ENCODE data around the gene PEDS1.
"Not testable (repeated sequence)": the region's sequence is repeated elsewhere in the genome, so short reads cannot be mapped to it uniquely, and the experiment has no call there.

Gene PEDS1

DNA sequence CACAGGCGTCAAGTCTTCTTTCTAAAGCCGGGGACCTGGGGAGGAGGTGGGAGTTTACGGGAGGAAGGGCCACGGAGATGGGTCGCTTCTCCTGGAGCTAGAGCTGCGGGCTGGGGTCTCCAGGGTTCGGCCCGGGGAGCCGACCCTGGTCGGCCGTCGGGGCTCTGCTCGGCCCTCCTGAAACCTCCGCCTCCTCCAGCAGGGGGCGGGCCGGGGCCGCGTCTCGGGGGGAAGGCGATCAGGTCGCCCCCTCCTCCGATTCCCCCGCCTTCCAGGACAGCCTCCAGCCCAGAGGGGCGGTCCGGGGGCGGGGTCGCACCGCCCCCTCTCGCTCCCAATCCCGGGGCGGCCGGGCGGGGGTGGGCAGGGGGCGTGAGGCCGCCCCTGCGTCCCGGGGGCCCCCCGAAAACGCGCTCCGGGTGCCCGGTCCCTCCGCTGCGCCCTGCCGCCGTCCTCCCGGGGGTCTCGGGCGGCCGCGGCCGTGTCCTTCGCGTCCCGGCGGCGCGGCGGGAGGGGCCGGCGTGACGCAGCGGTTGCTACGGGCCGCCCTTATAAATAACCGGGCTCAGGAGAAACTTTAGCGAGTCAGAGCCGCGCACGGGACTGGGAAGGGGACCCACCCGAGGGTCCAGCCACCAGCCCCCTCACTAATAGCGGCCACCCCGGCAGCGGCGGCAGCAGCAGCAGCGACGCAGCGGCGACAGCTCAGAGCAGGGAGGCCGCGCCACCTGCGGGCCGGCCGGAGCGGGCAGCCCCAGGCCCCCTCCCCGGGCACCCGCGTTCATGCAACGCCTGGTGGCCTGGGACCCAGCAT is 36.9 kb upstream of the PEDS1 start, which contains the start of gene CEBPB:
Gene CEBPB, plus strand, starts transcription at position 580 of the 814 bp plus-strand sequence. Its CDS starts 204 bp downstream, at position 784.
- peak; percentile 90 for DNase-seq

DNA sequence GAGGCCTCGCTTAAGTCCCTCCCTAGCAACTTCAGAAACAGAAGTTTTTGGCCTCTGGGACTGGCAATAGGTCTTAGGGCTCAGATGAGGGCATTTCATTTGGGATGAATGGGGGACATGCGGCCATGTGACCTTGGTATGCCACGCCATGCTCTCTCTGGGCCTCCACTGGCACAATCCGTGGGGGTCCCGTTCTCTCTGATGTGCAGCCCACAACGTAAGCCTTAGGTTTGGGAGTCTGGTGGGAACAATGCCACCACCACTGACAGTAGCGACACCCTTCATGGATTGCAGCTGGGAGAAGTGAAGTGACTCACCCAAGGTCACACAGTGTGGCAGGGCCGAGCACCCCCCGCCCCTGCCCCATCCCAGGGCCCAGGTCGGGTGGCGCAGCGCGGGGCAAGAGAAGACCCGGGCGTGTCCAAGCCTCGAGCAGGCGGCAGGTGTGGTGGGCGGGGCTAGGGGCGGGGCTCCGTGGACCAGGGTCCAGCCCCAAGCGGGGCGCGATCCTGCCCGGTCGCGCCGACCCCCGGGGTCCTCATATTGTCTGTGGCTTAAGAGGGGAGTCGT is 36.2 kb upstream of the PEDS1 start:
- peak; percentile 61 for DNase-seq

DNA sequence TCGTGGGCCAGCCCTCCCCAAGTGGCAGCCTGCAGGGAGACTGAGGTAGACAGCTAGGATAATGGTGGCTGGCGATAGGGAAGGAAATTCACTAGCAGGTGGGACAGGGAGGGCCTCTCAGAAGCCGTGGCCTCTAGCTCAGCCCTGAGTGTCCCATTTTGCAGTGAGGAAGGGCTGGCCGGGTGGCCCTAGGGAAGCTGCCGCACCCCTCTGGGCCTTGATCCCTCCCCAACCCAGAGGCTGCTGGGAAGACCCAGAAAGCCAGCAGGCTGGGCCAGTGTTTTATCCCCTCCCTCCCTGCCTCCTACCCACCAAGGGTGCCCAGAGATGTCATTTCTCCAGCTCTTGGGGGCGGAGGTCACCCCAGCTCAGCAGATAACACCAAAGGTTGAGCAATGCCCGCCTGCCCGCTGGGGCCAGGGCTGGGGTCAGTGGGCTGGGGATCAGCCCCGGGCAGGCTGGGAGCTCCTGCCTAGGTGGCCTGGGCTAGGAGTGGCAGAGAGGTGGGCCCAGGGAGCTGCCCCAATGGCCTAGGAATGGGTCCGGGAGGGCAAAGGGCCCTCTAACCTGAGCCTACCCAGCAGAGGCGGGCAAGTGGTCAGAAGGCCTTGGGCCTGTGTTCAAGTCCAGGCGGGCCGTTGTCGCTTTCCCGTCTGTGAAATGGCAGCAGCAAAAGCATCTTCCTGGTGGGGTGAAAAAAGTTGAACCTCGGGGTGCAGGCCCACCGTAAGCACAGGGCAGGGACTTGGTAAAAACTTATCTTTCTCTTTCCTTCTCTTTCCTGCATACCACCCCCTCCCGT is 35.6 kb upstream of the PEDS1 start:
- DNase-seq = no peak

DNA sequence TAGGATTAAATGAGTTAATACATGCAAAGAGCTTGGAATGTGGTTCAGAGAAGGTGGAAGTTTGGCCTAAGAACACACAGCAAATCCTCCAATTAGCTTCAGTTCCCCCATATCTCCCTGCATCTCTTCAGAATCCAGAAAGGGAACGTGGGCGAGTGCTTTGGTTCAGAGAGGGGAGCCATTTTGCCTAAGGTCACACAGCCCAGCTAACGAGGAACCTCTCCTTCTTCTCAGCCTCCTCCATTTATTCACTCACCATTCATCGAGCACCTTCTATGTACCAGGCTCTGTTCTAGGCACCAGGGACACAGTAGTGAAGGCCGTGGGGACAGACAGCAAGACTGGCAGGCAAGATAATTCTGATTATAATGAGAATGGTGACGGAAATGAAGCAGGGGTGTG is 34.8 kb upstream of the PEDS1 start:
- no peak for DNase-seq

DNA sequence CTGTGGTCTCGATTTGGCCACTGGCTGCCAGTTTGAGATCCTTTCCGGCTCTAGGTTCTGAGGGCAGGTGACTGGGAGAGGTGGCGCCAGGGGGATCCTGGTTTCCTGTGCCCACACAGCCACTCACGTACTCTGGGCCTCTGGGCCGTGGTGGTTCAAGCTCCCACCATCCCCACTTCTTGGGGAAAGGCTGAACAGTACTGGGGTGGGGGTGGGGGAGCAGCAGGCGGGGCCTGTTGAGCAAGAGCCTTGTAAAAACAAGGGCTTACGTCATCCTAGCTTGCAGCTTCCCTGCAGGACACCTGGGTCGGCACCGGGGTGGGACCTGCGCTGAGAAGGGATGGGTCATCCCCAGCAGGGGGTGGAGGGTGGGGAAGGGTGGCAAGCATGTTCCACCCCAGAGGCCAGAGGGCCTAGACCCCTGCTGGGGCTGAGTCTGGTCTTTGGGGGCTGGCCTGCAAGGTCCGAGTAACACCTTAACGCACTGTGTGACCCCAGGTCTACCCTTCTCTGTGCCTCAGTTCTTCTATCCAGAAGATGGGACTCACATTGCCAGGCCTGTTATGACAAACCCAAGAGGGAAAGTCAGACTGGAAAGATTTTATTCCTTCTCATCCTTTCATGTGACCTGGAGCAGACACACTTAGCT is 34.0 kb upstream of the PEDS1 start:
- DNase-seq = no peak

DNA sequence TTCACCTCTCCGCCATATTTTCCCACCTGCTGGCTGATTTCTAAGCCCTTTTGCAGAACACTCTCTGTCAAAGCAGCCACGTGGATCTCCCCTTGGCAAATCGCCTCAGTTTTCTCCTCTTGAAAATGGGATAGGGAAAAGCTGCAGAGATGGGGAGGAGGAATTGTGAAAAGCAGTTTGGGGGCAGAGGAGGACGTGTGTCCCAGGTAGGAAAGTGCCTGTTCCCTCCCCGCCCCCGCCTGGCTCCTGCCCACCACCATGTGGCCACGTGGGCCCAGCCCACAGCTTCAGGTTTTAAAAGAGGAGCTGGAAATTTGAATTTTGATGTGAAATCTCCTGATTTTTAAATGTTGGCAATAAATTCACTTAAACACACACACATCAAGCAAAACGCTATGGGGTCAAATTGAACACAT is 33.5 kb upstream of the PEDS1 start:
- no peak for DNase-seq

DNA sequence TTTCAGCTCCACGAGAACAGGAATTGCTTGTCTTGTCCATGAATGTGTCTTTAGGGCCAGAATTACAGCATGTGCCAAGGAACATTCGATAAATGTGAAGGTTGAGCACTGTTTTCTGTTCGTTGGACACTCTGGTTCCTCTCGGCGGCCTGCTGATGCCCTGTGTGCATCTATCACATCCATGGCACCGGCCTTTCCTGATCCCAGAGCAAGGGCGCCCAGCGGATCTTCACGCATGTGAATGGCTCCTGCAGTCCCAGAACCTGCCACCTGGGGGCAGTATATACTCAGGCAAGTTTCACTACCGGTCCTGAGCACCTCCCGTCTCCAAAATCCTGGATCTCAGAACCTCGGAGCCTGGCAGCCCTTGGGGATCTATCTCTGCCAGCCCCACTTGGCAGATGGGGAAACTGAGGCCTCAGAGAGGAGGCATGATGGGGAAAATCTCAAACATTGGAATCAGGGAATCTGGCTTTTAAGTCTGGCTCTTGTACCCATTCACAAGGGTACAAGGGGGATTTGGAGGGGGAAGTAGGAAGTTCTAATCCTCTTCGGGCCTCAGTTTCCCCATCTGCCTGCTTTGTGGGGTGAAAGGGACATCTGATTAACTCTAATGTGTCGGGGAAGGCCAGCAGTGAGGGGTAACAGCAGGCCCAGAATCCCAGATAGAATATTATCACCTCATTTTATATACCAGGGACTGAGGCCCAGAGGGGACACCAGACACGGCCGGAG is 32.8 kb upstream of the PEDS1 start:
- DNase-seq = peak; percentile 94

DNA sequence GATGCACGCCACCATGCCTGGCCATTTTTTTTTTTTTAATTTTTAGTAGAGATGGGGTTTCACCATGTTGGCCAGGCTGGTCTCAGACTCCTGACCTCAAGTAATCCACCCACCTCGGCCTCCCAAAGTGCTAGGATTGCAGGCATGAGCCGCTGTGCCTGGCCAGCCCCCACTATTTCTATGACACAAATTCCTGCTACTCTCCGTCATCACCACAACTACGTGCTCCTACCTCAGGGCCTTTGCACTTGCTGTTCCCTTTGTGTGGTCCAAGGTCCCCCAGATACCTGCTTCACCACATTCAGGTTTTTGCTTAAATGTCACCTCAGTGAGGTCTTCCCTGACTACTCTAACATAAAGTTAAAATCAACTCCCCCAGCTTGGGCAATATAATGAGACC is 31.9 kb upstream of the PEDS1 start:
- no peak for DNase-seq

DNA sequence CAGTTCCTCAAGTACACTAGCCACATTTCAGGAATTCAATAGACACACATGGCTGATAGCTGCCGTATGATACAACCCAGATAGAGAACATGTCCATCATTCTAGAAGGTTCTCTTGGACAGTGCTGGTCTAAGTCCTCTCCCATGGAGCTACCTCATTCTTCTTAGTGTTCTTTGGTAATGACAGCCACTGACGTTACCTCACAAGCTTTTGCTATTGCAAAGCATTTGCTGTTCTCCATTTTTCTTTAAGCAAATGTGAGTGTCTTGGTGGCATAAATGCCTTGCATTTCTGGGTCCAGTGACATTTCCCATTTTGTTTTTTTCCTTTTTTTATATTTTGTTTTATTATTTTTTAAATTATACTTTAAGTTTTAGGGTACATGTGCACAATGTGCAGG is 28.8 kb upstream of the PEDS1 start:
- no peak for DNase-seq

DNA sequence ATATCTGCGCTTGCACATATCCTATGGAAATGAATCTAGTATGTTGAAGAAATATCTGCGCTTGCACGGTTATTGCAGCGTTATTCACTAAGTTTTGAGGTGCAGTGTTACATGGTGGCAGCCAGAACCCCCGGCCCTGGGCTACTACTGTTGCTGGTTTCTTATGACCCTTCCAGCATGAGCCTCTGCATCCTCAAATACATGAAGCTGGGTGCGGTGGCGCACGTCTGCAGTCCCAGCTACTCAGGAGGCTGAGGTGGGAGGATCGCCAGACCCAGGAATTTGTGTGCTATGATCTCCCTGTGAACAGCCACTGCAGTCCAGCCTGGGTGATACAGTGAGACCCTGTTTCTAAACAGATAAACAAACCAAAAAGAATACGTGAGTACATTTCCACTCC is 27.8 kb upstream of the PEDS1 start:
- DNase-seq = no peak

DNA sequence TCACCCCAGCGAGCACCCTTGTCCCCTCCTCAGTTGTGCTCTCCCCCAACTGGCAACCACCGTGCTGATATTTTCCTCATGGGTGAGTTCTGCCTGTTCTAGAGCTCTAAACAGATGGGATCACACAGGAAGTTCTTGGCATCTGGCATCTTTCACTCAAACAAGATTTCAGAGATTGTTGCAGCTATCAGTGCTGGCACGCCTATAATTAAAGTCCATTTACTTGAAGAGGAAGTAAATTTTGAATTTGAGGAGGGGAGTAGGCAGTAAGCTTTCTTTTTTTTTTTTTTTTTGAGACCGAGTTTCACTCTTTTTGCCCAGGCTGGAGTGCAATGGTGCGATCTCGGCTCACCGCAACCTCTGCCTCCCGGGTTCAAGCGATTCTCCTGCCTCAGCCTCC is 25.1 kb upstream of the PEDS1 start:
- DNase-seq = not testable (repeated sequence)

DNA sequence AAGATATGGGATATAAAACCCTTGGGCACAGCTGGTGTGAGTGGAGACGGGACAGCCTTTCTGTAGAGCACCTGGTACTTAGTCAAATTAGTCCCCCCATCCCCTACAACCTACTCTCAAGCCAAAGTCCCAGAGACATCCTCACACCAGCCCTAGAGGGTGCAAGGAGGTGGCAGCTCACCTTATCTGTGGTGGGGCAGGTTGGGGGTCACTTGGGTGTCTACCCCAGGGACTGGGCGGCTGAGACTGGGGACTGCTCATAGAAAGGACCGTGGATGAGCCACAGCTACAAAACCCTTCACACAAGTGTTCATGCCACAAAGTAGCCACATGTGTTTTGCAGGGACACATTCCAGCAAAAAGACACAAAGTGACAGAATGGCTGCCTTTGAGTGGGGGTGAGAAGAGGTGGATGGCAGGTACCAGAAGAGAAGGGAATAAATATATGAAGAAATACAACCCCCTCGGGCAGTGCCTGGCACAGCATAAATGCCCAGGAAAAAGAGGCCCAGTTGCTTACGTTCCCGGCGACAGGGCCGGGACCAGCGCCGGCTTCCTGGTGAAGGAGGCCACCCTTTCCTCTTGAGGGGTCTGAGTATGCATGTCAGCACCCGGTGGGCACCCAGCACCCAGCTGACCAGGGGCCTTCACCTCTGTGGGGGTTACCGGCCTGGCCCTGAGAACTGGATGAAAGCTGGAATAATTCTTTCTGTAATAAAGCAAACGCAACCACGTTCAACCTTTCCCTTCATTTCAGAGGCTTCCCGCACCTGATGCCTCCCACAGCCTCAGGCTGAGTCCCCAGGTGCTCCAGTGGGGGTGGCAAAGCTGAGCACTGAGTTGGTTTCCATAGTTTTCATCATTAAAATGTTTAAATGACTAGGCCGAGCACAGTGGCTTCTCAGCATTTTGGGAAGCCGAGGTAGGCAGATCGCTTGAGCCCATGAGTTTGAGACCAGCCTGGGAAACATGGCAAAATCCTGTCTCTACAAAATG is 22.7 kb upstream of the PEDS1 start:
- DNase-seq = no peak

DNA sequence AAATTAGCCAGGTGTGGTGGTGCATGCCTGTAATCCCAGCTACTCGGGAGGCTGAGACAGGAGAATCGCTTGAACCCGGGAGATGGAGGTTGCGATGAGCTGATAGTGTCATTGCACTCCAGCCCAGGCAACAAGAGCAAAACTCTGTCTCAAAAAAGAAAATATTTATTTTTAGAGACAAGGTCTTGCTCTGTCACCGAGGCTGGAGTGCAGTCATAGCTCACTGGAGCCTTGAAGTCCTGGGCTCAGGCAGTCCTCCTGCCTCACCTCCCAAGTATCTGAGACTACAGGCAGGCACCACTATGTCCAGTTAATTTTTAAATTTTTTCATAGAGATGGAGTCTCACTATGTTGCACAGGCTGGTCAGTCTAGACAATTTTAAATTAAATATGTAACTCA is 20.9 kb upstream of the PEDS1 start:
- DNase-seq = no peak

DNA sequence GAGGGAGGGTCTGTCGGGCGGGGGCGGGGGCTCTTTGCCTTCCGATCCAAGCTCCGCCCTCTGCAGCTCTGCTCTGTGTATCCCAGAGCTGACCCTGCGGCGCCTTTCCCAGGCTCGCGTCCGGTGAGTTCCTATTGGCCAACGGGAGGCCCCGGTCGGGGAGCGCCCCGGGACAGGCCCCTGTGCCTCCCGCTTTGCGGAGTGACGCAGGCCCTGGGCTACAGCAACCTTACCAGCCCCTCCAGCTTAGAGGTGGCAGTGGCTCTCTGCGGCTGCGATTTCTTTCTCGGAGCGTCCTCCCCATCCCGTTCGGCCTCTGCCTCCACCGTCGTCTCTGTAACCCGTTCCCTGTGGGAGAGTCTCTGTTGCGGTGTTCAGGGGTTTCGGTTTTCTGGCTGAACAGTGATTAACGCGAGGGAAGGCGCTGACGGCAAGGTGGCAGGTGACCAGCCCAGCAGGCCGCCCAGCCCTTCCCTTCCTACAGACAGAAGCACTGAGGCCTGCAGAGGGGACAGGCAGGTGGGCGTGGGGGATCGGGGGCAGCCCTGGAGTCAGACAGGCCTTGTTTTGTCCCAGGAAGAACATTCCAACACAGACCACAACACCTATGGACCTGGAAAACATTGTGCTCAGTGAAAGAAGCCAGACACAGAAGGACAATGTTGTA is 19.0 kb upstream of the PEDS1 start:
- DNase-seq = no peak

DNA sequence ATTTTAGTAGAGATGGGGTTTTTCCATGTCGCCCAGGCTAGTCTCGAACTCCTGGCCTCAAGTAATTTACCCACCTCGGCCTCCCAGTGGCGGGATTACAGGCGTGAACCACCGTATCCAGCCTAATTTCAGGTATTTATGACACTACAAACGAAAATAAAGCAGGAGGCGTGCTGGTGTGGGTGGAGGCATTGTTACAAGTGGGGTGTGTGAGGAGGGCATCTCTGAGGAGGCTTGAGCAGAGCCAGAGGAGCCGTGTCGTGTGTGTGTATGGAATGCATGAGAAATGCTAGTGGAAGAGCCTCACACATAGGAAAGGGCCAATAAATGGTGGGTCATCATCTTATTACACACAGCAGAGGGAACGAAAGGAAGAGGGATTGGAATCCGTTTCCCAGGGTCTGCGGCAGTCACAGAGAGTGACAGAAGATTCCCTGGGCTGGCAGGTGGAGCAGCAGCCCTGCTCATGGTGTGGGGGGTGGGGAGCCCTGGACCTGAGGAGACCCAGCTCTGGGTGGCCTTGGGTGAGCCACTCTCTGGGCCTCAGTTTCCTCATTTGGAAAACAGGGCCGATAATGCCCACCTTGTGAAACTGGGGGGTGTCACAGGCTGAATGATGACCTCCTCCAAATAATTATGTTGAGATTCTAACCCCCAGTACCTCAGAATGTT is 17.2 kb upstream of the PEDS1 start:
- no peak for DNase-seq

DNA sequence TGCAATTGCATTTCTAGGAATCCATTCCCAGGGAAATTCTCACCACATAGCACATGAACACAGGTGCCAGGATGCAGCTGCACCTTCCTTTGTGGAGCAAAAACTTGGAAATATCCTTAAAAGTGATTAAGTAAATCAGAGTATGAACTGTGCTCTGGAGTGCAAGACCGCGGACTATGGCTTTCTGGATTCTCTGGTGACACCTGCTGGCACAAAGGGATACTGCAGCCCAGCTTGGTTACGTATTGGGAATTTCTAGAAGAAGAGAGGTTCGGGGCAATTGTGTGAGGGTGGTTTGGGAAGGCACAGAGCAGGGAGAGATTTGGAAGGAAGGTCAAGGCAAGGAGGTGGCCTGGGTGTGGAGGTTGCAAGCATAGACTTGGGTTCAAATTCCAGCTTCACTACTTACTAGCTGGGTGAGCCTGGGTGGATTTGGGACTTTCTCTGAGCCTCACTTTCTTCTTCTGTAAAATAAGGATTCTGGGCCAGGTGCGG is 15.9 kb upstream of the PEDS1 start:
- peak; percentile 83 for DNase-seq

DNA sequence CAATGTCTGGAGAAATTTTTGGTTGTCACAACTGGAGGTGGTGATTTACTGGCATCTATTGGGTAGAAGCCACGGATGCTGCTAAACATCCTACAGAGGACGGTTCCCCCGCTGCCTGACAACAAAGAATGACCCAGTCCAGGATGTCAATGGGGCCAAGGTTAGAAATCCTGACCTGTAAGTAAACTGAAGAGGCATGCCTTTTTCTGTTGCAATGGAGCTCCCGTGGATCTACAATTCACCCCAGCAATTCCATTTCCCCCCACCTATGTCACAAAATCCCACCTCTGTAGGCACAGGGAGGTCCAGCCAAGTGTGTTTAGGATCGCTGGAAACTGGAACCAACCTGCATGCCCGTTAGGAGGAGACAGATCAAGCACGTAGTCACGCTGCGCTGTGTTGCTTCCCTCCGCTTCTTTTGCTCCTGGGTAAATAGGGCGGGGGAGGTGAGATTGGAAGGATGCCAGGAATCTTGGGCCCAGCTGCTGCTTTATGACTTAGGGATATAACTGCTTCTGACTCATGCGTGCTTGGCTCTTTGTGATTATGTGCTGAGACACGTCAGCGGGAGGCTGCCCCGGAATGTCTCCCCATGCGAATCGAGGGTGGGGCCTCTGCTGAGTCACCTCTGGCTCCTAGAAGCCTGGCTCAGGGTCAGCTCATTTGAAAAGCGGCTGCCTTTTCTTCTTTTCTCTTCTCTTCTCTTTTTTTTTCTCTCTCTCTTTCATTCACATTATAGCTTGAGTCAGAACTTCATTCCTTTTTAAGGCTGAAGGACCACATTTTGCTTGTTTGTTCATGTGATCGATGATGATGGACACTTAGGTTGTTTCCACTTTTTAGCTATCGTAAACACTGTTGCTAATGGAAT is 12.4 kb upstream of the PEDS1 start:
- peak; percentile 93 for DNase-seq

DNA sequence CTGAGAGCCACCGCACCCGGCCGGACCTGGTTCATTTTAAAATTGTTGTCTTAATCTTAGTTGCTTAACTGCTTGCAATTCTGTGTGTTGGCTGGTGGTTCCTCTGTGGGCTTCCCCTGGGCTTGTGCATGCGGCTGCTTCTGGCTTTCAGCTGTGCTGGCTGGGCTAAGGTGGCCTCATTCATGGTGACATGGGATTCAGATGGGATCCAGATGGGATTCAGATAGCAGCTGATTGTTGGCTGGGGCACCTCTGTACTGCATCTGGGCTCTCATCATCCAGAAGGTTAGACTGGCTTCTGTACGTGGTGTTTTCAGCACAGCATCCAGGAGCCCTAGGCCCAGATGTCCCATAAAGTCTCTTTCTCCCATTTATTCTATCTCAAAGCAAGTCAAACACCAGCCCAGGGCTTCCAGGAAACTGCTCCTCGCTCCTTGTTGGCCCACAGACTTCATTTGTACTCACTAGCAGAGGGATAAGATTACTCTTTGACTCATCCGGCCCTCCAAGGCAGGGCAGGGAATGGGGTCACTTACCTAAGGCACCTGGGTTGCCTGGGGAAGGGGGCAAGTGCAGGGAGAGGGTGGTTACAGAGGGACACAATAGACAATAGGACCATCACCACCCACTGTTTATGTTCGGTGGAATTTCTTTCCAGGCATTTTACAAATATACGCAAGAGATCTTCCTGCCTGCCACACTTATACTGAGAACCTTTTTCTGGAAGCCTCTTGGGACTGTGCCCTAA is 10.2 kb upstream of the PEDS1 start:
- no peak for DNase-seq

Measured in stimulated activated CD4-positive, alpha-beta T cell treated with anti-CD3 and anti-CD28 coated beads, Interleukin-15, amount 100 ng/mL, for 24 hours (primary cell).